Stomach (tissue), 9 donors: ENCODE results near the gene SPTSSA. TPM values are rescaled to one million over a fixed set of nuclear protein-coding genes. Genes with fewer than 3 reads are reported as not detected.
A peak's percentile ranks its signal among the peaks of the same experiment; 100 is the strongest.
"Not testable (repeated sequence)": the region's sequence is repeated elsewhere in the genome, so short reads cannot be mapped to it uniquely, and the experiment has no call there.

Experiments
- DNase-seq, 2 donors: peaks; one replicate each; pipeline versions ENCODE4 v3.0.0 to v3.0.0-alpha.2; 2013 to 2019
- H3K27ac ChIP-seq, 5 donors: fragments of 200-600 bp in 4 of 5; sonication (generic) in 4 of 5; one replicate each; pipeline ENCODE4 v1.5.1; 2013 to 2019; ENCODE audit warnings: mild to moderate bottlenecking in 1 of 5, moderate library complexity in 1 of 5
- H3K27me3 ChIP-seq, 3 donors: fragments of 200-600 bp; sonication (generic); one replicate each; pipeline ENCODE4 v1.5.1; 2017 to 2019; ENCODE audit warnings: mixed run types in 1 of 3
- H3K36me3 ChIP-seq, 4 donors: fragments of 200-600 bp; sonication (generic); 1 replicate in 3 of 4; 2 replicates in 1 of 4; pipeline ENCODE4 v1.5.1; 2016 to 2019
- H3K4me1 ChIP-seq, 4 donors: fragments of 200-600 bp; sonication (generic); one replicate each; pipeline ENCODE4 v1.5.1; 2016 to 2019
- H3K4me3 ChIP-seq, 4 donors: fragments of 200-600 bp; sonication (generic) in 3 of 4; one replicate each; pipeline ENCODE4 v1.5.1; 2016 to 2019; ENCODE audit warnings: mild to moderate bottlenecking in 1 of 4
- H3K9me3 ChIP-seq, 4 donors: fragments of 200-600 bp; sonication (generic); one replicate each; pipeline ENCODE4 v1.5.1; 2016 to 2019
- EP300 ChIP-seq: sonication (generic); formaldehyde crosslinking; IDR thresholded peaks from one replicate; pipeline ENCODE4 v1.6.1; 2017; ENCODE audit warnings: antibody characterized with exemption
- POLR2A ChIP-seq, 4 donors: fragments of 450-650 bp; IDR thresholded peaks; one replicate each; pipeline ENCODE4 v1.6.1; 2016; ENCODE audit warnings: antibody characterized with exemption in 4 of 4, control low read depth in 2 of 4, mild to moderate bottlenecking in 1 of 4, moderate library complexity in 1 of 4
- POLR2AphosphoS5 ChIP-seq, 3 donors: sonication (generic); formaldehyde crosslinking; IDR thresholded peaks; one replicate each; pipeline ENCODE4 v1.6.1; 2016; ENCODE audit warnings: antibody characterized with exemption in 3 of 3
- WGBS, 5 donors: extraction: QIAGEN DNeasy Blood & Tissue Kit in 3 of 5; methylation state at CpG; one replicate each; pipeline versions ENCODE4 v1.1.5 to v1.1.7; 2013 to 2018; 5-methylcytosine and 5-hydroxymethylcytosine counted together
- intact Hi-C: fragments of 100-400 bp; cut with DNase I; formaldehyde crosslinking; loops from one replicate; pipeline ENCODE4 v1.15.1; 2023; ENCODE audit warnings: low total_unique reads
- polyA plus RNA-seq, 3 donors: library from polyadenylated mRNA; stranded (reverse); fragments of 200-250 nt; gene quantifications; one replicate each; pipeline ENCODE4 v1.2.3, GENCODE V29; 2013
- total RNA-seq, 5 donors: library from RNA; depleted of rRNA; stranded (reverse); fragments of >200 nt; gene quantifications; one replicate each; pipeline versions ENCODE4 v1.1.0 to v1.2.3, GENCODE V29; 2014 to 2016
- TF ChIP-seq, protein P1 (sequence below), 7 experiments: fragments of 450-650 bp in 4 of 7; fragments of 200-600 bp in 3 of 7; sonication (generic) in 3 of 7; IDR thresholded peaks; one replicate each; pipeline ENCODE4 v1.5.1; 2016 to 2019; ENCODE audit warnings: antibody characterized with exemption in 7 of 7, control low read depth in 2 of 7, mild to moderate bottlenecking in 1 of 7
- donor health status: healthy with polysubstance abuse.
- donor health status: Bipolar disorder and iron deficiency.
- donor health status: healthy.

Gene SPTSSA
- total and polyA plus RNA-seq, 8 donors = 0.29 to 36.0 (median 21.7) TPM

DNA sequence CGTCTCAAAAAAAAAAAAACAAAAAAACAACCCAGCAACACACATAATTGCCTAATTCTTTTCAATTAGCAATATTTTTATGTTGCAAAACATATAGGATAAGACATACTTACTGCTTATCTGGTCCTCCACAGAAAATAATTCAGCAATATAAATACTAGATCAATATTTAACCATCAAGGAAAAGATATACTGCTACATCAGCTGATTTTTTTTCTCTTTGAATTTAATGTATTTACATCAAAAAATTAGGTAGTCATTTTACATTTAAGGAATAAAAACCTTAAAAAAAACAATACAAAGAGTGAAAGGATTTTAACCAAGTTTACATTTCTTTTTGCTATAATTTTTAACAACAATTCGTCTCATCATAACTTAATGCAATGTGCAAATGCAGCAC, 28.1 kb downstream of the SPTSSA start:
- H3K36me3 ChIP-seq = peaks cover 0 to 7% (median 5%) of the 10 kb centered on the region in 4 donors
- H3K27ac ChIP-seq = no peak overlapping the region
- 93 to 96% (median 95%) methylated on average over 2 of the region's 2 CpGs for WGBS, 5 donors
- intact Hi-C loops = no loop called here
- TF ChIP-seq, protein P1, sequence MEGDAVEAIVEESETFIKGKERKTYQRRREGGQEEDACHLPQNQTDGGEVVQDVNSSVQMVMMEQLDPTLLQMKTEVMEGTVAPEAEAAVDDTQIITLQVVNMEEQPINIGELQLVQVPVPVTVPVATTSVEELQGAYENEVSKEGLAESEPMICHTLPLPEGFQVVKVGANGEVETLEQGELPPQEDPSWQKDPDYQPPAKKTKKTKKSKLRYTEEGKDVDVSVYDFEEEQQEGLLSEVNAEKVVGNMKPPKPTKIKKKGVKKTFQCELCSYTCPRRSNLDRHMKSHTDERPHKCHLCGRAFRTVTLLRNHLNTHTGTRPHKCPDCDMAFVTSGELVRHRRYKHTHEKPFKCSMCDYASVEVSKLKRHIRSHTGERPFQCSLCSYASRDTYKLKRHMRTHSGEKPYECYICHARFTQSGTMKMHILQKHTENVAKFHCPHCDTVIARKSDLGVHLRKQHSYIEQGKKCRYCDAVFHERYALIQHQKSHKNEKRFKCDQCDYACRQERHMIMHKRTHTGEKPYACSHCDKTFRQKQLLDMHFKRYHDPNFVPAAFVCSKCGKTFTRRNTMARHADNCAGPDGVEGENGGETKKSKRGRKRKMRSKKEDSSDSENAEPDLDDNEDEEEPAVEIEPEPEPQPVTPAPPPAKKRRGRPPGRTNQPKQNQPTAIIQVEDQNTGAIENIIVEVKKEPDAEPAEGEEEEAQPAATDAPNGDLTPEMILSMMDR (IDR thresholded peaks at IDR 0.05) = no peak
- no peak for TF ChIP-seq POLR2A (IDR thresholded peaks at IDR 0.05)
- peaks cover 6 to 35% (median 21%) of the 10 kb centered on the region in 4 donors for H3K4me1 ChIP-seq
- no peak overlapping the region for H3K4me3 ChIP-seq
- no peaks in the 10 kb centered on the region for H3K9me3 ChIP-seq
- no peaks in the 10 kb centered on the region for H3K27me3 ChIP-seq
- DNase-seq = no peak

DNA sequence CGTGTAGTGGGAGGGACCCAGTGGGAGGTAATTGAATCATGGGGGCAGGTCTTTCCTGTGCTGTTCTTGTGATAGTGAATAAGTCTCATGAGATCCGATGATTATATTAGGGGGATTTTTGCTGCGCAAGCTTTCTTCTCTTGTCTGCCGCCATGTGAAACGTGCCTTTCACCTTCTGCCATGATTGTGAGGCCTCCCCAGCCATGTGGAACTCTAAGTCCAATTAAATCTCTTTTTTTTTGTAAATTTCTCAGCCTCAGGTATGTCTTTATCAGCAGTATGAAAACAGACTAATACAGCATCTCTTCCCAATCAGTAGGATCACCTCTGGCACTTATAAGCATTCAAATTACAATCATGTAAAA, 34.0 kb downstream of the SPTSSA start:
- DNase-seq, H3K9me3 ChIP-seq, intact Hi-C loops, H3K27ac ChIP-seq, H3K4me3 ChIP-seq, H3K27me3 ChIP-seq, H3K36me3 ChIP-seq: not testable (repeated sequence)
- 84 to 86% (median 85%) methylated on average over 5 of the region's 5 CpGs for WGBS, 5 donors
- peaks cover 0 to 23% (median 7%) of the 10 kb centered on the region in 4 donors for H3K4me1 ChIP-seq

DNA sequence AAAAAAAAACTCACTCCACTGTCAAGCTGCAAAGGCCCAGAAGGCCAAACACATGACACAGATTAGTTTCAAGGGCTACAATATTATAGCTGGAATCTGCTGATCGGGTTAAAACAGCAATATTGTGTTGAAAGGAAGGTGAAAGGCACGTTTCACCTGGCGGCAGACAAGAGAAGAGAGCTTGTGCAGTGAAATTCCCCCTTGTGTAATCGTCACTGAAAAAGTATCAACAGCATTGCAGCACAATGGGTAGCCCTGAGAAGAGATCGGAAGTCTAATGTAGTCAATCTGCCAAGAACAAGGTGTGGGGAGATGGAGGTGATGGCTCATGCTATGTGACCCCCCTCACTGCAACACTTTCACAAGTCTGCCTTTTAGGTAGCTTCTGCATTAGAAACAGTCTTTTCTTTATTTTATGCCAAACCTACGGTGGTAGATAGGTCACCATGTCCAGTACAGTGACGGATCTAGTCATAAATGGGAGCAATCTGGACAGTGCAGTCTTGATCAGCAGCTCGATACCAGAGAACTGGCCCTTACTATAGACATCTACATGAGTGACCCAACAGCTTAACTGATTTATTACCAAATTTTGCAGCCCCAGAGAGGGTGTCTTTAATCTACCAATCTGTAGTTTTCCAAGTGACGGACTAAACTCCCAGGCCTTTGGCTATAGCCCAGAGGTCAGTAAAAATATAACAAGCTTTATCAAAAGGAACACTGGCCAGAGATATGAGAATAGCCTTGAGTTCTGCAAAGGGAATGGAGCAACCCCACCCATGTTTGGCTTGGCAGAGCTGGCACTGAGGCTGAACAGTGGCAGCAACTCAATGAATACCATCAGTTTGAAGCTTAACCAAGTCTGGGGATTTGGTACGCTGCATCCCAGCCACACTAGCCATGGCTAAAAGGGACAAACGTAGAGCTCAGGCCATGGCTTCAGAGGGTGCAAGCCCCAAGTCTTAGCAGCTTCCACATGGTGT, 35.4 kb downstream of the SPTSSA start:
- H3K36me3 ChIP-seq = no peaks in the 10 kb centered on the region

DNA sequence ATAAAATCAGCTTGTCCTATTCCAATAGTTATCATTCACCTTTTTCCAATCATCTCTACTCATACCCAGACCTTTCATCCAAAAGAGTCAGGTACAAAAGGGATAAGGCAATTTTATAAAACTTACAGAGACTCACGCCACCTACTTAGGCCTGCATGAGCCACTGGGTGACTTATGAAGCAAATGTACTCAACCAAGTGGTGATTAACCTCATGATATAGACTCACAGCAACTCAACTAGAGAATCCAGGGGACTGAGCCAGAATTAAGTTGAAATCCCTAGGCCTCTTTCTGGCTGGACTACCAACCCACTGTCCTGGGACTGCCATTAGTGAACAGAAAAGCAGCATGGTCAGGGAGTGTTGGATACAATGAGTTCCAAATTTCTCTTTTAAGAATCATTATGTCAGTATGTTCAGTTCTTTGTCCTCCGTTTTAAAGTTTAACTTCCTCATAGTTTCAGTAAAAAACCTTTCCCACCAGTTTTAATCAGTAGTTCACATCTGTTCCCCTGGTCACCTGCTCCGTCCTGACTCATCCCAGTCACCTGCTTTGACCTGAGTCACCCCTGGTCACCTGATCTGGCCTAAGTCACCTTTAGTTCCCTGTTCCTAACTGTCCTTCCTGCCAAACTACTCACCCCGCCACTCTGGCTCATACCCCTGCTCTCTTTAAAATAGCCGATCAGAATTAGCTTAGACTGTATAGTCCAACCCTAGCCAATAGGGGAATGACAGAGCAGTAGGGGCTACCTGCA, 36.8 kb downstream of the SPTSSA start:
- H3K4me1 ChIP-seq = peaks cover 0 to 23% (median 7%) of the 10 kb centered on the region in 4 donors
- no peaks in the 10 kb centered on the region for H3K27me3 ChIP-seq
- 81 to 89% (median 83%) methylated on average over 5 of the region's 5 CpGs for WGBS, 5 donors
- no peak overlapping the region for H3K4me3 ChIP-seq
- no peak for DNase-seq
- intact Hi-C loops = no loop called here
- TF ChIP-seq EP300 (no peak), POLR2A (IDR thresholded peaks at IDR 0.05) (no peak), POLR2AphosphoS5 (IDR thresholded peaks at IDR 0.05) (no peak)
- TF ChIP-seq, protein P1 (IDR thresholded peaks at IDR 0.05) = no peak
- peaks cover 0 to 16% (median 9%) of the 10 kb centered on the region in 4 donors for H3K9me3 ChIP-seq
- no peaks in the 10 kb centered on the region for H3K36me3 ChIP-seq
- H3K27ac ChIP-seq = no peak overlapping the region

More for the DNA sequence above, 35.4 kb downstream of the SPTSSA start:
- peak; percentile 13 to 85 for DNase-seq
- intact Hi-C loops = no loop called here
- Histone ChIP-seq H3K4me3 (no peak overlapping the region), H3K4me1 (peaks cover 0 to 23% (median 7%) of the 10 kb centered on the region in 4 donors), H3K9me3 (peaks cover 0 to 3% (median 0%) of the 10 kb centered on the region in 4 donors), H3K27me3 (no peaks in the 10 kb centered on the region), H3K27ac (peak overlapping the region in 2 of 5 donors; percentile 26 to 27)
- 52 to 79% (median 59%) methylated on average over 11 of the region's 11 CpGs for WGBS, 5 donors
- TF ChIP-seq, protein P1 (IDR thresholded peaks at IDR 0.05) = no peak
- peak in 2 of 3 donors; percentile 58 to 65 for TF ChIP-seq POLR2AphosphoS5 (IDR thresholded peaks at IDR 0.05)
- no peak for TF ChIP-seq POLR2A (IDR thresholded peaks at IDR 0.05)
- TF ChIP-seq EP300 = no peak
